HFFc6 (cell line): ENCODE results near the gene TCIRG1. TPM values are rescaled to one million over a fixed set of nuclear protein-coding genes. Genes with fewer than 3 reads are reported as not detected.

Experiments used
- DNase-seq: peaks from one replicate; pipeline ENCODE4 v3.0.0-alpha.2; 2018
- H3K27ac Mint-ChIP-seq: 2 replicates; pipeline ENCODE4 v1.8.0; 2020; ENCODE audit warnings: mild to moderate bottlenecking, mixed read lengths
- H3K27me3 Mint-ChIP-seq: 2 replicates; pipeline ENCODE4 v1.8.0; 2021; ENCODE audit warnings: mild to moderate bottlenecking, moderate library complexity, mixed read lengths; ENCODE audit not compliant: insufficient read depth
- H3K36me3 Mint-ChIP-seq: 2 replicates; pipeline ENCODE4 v1.8.0; 2021; ENCODE audit warnings: low read depth, mixed read lengths
- H3K4me1 Mint-ChIP-seq: 2 replicates; pipeline ENCODE4 v1.8.0; 2020; ENCODE audit warnings: low read depth, mixed read lengths
- H3K4me3 Mint-ChIP-seq: 2 replicates; pipeline ENCODE4 v1.8.0; 2020; ENCODE audit warnings: mild to moderate bottlenecking, moderate library complexity, mixed read lengths
- H3K9me3 Mint-ChIP-seq: 2 replicates; pipeline ENCODE4 v1.8.0; 2020; ENCODE audit warnings: mild to moderate bottlenecking, mixed read lengths
- CTCF ChIP-seq: fragments of 200-600 bp; sonication (generic); IDR thresholded peaks from 2 replicates; pipeline ENCODE4 v1.5.0; 2021; ENCODE audit warnings: antibody characterized with exemption, mild to moderate bottlenecking
- total RNA-seq, 6 experiments: library from RNA; stranded (reverse); fragmentation: NEBNext Ultra II Directional; extraction: Animal tissue kit (Norgen Biotek cat#: 25700); gene quantifications; 2 replicates in 1 of 6; 3 replicates in 5 of 6; pipeline ENCODE4 v1.2.3, GENCODE V29; 2021

Gene TCIRG1
- total RNA-seq, 6 experiments from 2014 or later: 113 to 150 (median 131) TPM

- Mint-ChIP-seq H3K4me1 (peaks cover 51% of the 10 kb centered on the region), H3K9me3 (no peaks in the 10 kb centered on the region), H3K4me3 (no peak overlapping the region)
Measured at GRCh38 chr11:68006606-68007166, 32.1 kb upstream of the TCIRG1 start.

DNA sequence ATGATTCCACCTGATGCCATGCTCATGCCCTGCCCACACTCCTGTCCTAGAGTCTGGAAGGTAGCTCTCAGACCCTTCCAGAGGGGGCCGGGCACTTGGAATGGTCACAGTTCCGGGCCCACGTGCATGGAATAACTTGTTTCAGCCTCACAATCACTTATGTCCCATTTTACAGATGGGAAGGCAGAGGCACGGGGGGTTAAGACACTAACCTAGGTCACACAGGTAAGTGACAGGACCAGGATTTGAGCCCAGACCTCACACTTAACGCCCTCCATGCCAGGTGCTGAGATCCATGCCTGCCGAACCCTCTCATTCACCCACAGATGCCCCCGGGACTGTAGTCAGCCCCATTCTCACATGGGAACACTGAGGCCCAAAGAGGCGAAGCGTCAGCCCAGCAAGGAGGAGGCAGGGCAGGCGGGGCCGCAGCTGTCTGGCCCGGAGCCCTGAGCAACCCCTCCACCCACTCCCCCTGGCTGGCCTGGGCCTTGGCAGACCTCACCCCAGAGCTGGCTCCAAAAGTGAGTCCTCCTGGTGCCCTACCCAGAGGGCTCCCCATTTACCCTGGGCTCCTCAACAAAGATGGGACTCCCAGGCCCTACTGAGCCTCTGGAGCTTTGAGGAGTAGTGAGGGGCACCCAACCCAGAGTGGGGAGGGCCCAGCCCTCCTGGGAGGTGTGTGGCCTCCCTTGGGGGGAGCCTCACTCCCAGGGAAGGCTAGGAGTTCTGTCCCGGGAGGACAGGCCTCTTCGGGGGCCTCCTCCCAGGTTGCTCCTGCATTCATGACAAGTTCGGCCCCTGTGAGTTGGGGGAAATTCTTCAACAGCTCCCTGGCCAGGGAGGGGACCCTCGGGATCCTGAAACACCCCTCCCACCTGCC, 31.1 kb upstream of the TCIRG1 start:
- Mint-ChIP-seq H3K4me1 (peaks cover 54% of the 10 kb centered on the region), H3K27me3 (peaks cover 1% of the 10 kb centered on the region), H3K36me3 (no peaks in the 10 kb centered on the region)

More at GRCh38 chr11:68006606-68007166, 32.1 kb upstream of the TCIRG1 start:
- H3K27me3 Mint-ChIP-seq: peaks cover 1% of the 10 kb centered on the region
- H3K36me3 Mint-ChIP-seq: no peaks in the 10 kb centered on the region
- DNase-seq: no peak
- H3K27ac Mint-ChIP-seq: no peak overlapping the region
- no peak for TF ChIP-seq CTCF

GRCh38 chr11:68008381-68009337, 30.2 kb upstream of the TCIRG1 start:
- H3K36me3 Mint-ChIP-seq: peaks cover 5% of the 10 kb centered on the region

More for the DNA sequence above, 31.1 kb upstream of the TCIRG1 start:
- no peak for DNase-seq
- no peaks in the 10 kb centered on the region for H3K9me3 Mint-ChIP-seq
- no peak for TF ChIP-seq CTCF
- H3K4me3 Mint-ChIP-seq: no peak overlapping the region
- H3K27ac Mint-ChIP-seq: no peak overlapping the region

GRCh38 chr11:68009391-68010089, 29.3 kb upstream of the TCIRG1 start:
- DNase-seq: peak; percentile 55
- Mint-ChIP-seq H3K4me3 (peak overlapping the region; percentile 91), H3K4me1 (peaks cover 63% of the 10 kb centered on the region), H3K9me3 (no peaks in the 10 kb centered on the region), H3K27me3 (peaks cover 5% of the 10 kb centered on the region), H3K36me3 (peaks cover 5% of the 10 kb centered on the region), H3K27ac (peak overlapping the region; percentile 97)
- peak; percentile 63 for TF ChIP-seq CTCF

More at GRCh38 chr11:68008381-68009337, 30.2 kb upstream of the TCIRG1 start:
- H3K9me3 Mint-ChIP-seq: no peaks in the 10 kb centered on the region
- peaks cover 60% of the 10 kb centered on the region for H3K4me1 Mint-ChIP-seq
- H3K4me3 Mint-ChIP-seq: no peak overlapping the region
- no peak for DNase-seq
- peak overlapping the region; percentile 97 for H3K27ac Mint-ChIP-seq
- H3K27me3 Mint-ChIP-seq: peaks cover 5% of the 10 kb centered on the region
- no peak for TF ChIP-seq CTCF
